Left lung (tissue), 10 donors: Measurements from ENCODE around the gene TEX48. TPM values are rescaled to one million over a fixed set of nuclear protein-coding genes. Genes with fewer than 3 reads are reported as not detected.

Source experiments
- ATAC-seq: fragments of 200-7000 bp; cut with Tn5 transposase; one replicate; pipeline ENCODE4 v1.9.1; 2020; ENCODE audit warnings: moderate library complexity
- DNase-seq, 4 donors: peaks; one replicate each; pipeline ENCODE4 v3.0.0-alpha.2; 2013 to 2020
- H3K27ac ChIP-seq, 2 donors: fragments of 200-600 bp; sonication (generic) in 1 of 2; one replicate each; pipeline versions ENCODE4 v1.5.0 to v1.8.0; 2020 to 2021
- H3K27me3 ChIP-seq, 2 donors: fragments of 200-600 bp; sonication (generic) in 1 of 2; one replicate each; pipeline versions ENCODE4 v1.5.0 to v1.8.0; 2020 to 2021
- H3K36me3 ChIP-seq, 2 donors: fragments of 200-600 bp; sonication (generic) in 1 of 2; one replicate each; pipeline versions ENCODE4 v1.5.0 to v1.8.0; 2020 to 2021
- H3K4me1 ChIP-seq, 2 donors: fragments of 200-600 bp; one replicate each; pipeline ENCODE4 v1.8.0; 2021
- H3K4me3 ChIP-seq, 2 donors: fragments of 200-600 bp; sonication (generic) in 1 of 2; one replicate each; pipeline versions ENCODE4 v1.5.0 to v1.8.0; 2020 to 2021; ENCODE audit warnings: mild to moderate bottlenecking in 1 of 2
- H3K9me3 ChIP-seq, 2 donors: fragments of 200-600 bp; sonication (generic) in 1 of 2; one replicate each; pipeline versions ENCODE4 v1.5.0 to v1.8.0; 2020 to 2021
- intact Hi-C, 2 donors: fragments of 100-400 bp; cut with DNase I; formaldehyde crosslinking; loops; one replicate each; pipeline versions ENCODE4 v1.11.2 to v1.14.2; 2022
- polyA plus RNA-seq, 6 donors: library from polyadenylated mRNA; unstranded; fragments of 120-200 nt; gene quantifications; one replicate each; pipeline ENCODE4 v1.2.1, GENCODE V29; 2013; ENCODE audit not compliant: insufficient read length in 6 of 6
- total RNA-seq, 2 donors: library from RNA; stranded (reverse); fragmentation: NEBNext Ultra II Directional; extraction: Animal tissue kit (Norgen Biotek cat#: 25700); gene quantifications; one replicate each; pipeline ENCODE4 v1.2.1, GENCODE V29; 2021
- TF ChIP-seq, protein P1 (sequence below), 2 donors: fragments of 200-600 bp; sonication (generic) in 1 of 2; IDR thresholded peaks; one replicate each; pipeline versions ENCODE4 v1.5.0 to v1.8.0; 2021; ENCODE audit warnings: antibody characterized with exemption in 2 of 2
- donor health status: DM: no; HTN: yes; CAD: no.
- donor health status: DM: no; HTN: no; CAD: no.

The TEX48 gene
- total and polyA plus RNA-seq, 8 donors, result 0.35 to 0.41 TPM; not detected in 6

DNA sequence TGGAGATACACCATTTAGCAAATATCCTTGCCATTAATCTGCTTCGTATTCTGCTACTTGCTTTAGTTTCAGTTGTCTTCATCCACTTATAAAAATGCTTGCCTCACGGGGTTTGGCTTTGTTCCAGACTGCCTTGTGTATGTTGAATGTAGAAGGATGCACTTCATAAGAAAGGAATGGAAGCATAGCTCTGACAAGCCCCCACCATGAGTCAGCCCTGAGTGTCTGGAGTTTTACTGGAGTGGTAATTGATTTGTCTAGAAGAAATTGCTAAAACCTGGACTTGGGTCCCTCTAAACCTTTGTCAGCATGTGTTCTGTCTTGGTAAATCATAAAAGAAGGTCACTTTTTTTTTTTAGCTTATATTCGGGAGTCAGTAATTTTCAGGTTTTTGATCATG, 4.6 kb downstream of the TEX48 start:
- Histone ChIP-seq H3K27me3 (no peaks in the 10 kb centered on the region), H3K36me3 (no peaks in the 10 kb centered on the region), H3K4me1 (peaks cover 0 to 5% of the 10 kb centered on the region in 2 donors), H3K9me3 (no peaks in the 10 kb centered on the region), H3K27ac (no peak overlapping the region), H3K4me3 (no peak overlapping the region)
- ATAC-seq, result peak; percentile 75
- peak in 3 of 4 donors; percentile 67 to 92 (median 70) for DNase-seq
- TF ChIP-seq, protein P1, sequence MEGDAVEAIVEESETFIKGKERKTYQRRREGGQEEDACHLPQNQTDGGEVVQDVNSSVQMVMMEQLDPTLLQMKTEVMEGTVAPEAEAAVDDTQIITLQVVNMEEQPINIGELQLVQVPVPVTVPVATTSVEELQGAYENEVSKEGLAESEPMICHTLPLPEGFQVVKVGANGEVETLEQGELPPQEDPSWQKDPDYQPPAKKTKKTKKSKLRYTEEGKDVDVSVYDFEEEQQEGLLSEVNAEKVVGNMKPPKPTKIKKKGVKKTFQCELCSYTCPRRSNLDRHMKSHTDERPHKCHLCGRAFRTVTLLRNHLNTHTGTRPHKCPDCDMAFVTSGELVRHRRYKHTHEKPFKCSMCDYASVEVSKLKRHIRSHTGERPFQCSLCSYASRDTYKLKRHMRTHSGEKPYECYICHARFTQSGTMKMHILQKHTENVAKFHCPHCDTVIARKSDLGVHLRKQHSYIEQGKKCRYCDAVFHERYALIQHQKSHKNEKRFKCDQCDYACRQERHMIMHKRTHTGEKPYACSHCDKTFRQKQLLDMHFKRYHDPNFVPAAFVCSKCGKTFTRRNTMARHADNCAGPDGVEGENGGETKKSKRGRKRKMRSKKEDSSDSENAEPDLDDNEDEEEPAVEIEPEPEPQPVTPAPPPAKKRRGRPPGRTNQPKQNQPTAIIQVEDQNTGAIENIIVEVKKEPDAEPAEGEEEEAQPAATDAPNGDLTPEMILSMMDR (IDR thresholded peaks at IDR 0.05), result no peak
- intact Hi-C loops, result no loop called here

GRCh38 chr9:114676901-114677300, 5.1 kb downstream of the TEX48 start:
- intact Hi-C loops, result no loop called here
- no peak for ATAC-seq
- no peak overlapping the region for H3K27ac ChIP-seq

DNA sequence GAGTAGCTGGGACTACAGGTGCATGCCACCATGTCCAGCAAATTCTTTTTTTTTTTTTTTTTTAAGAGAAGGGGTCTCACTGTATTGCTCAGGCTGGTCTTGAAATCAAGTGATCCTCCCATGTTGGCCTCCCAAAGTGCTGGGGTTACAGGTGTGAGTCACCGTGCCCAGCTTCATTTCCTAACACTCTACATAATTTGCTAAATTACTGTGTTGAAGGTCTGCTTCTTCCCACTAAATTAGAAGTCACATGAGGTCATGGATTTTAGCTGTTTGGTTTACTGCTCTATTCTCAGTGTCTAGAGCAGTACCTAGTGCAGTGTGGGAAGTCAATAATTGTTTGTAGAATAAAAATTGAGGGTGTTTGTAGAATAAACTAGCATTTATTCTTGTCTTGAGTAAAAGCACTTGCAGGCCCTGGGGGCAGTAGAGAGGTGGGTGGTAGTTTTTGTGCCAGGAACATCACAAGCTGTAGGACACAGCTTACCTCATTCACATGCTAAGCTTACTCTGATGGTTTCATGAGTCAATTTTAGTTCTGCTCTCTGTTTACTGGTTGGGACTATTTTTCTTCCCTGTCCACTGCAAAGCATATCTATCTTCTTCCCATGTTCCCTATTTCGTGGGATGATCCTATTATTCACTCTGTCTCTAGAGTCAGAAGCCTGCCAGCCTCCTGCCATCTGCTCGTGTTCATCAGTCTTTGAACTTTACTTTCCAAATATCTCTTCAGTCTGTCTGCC, 7.0 kb downstream of the TEX48 start:
- TF ChIP-seq, protein P1 (IDR thresholded peaks at IDR 0.05), result no peak
- Histone ChIP-seq H3K27me3 (no peaks in the 10 kb centered on the region), H3K9me3 (no peaks in the 10 kb centered on the region), H3K4me3 (no peak overlapping the region), H3K27ac (no peak overlapping the region), H3K36me3 (no peaks in the 10 kb centered on the region), H3K4me1 (peaks cover 0 to 5% of the 10 kb centered on the region in 2 donors)
- ATAC-seq (no peak), DNase-seq (no peak)
- intact Hi-C loops, result no loop called here

More at GRCh38 chr9:114676901-114677300, 5.1 kb downstream of the TEX48 start:
- Histone ChIP-seq H3K9me3 (no peaks in the 10 kb centered on the region), H3K4me3 (no peak overlapping the region), H3K4me1 (peaks cover 0 to 5% of the 10 kb centered on the region in 2 donors), H3K36me3 (no peaks in the 10 kb centered on the region), H3K27me3 (no peaks in the 10 kb centered on the region)
- DNase-seq, result no peak
- TF ChIP-seq, protein P1 (IDR thresholded peaks at IDR 0.05), result no peak

GRCh38 chr9:114674076-114674797, 7.8 kb downstream of the TEX48 start:
- no peaks in the 10 kb centered on the region for H3K9me3 ChIP-seq
- no peaks in the 10 kb centered on the region for H3K36me3 ChIP-seq
- intact Hi-C loops, result no loop called here
- no peak overlapping the region for H3K27ac ChIP-seq
- ATAC-seq, result no peak
- DNase-seq, result no peak
- no peaks in the 10 kb centered on the region for H3K27me3 ChIP-seq
- H3K4me1 ChIP-seq, result peaks cover 0 to 5% of the 10 kb centered on the region in 2 donors
- TF ChIP-seq, protein P1 (IDR thresholded peaks at IDR 0.05), result no peak
- H3K4me3 ChIP-seq, result no peak overlapping the region

DNA sequence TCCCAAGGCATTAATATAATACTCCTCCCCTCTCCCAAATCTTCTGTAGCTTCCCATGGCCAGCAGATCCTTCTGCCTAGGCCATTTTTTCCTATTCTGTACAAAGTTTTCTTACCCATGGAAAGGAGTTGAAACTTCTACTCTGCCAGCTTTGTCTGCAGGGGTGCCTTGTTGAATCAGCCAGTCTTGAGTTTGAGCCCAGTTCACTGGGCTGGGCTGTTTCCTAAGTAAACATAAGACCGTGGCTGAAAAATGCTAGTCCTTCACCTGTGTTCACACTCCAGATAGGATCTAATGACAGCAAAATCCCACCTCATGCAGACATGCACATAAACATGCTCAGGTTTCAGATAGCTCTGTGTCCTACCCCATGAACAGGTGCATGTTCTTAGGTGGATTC, 10.4 kb downstream of the TEX48 start:
- H3K27ac ChIP-seq, result no peak overlapping the region
- intact Hi-C loops, result no loop called here
- H3K27me3 ChIP-seq, result no peaks in the 10 kb centered on the region
- ATAC-seq, result peak; percentile 92
- H3K36me3 ChIP-seq, result no peaks in the 10 kb centered on the region
- no peaks in the 10 kb centered on the region for H3K9me3 ChIP-seq
- TF ChIP-seq, protein P1 (IDR thresholded peaks at IDR 0.05), result no peak
- H3K4me3 ChIP-seq, result no peak overlapping the region
- DNase-seq, result peak in 1 of 4 donors; percentile 30
- no peaks in the 10 kb centered on the region for H3K4me1 ChIP-seq
